GM23248 (cell line): Measurements from ENCODE around the gene CCDC78.

Source experiments
- EZH2 ChIP-seq: fragments of 200-600 bp; sonication (generic); IDR thresholded peaks from 2 replicates; pipeline ENCODE4 v1.6.1; 2018; ENCODE audit warnings: antibody characterized with exemption, mild to moderate bottlenecking; ENCODE audit not compliant: insufficient read depth, poor library complexity, severe bottlenecking
- EZH2phosphoT487 ChIP-seq: fragments of 200-600 bp; sonication (generic); IDR thresholded peaks from 2 replicates; pipeline ENCODE4 v1.6.1; 2018; ENCODE audit warnings: antibody characterized with exemption, moderate library complexity, mild to moderate bottlenecking, low read depth; ENCODE audit not compliant: insufficient read depth

- TF ChIP-seq EZH2 (no peak), EZH2phosphoT487 (no peak)
These were observed 39.6 kb downstream of the CCDC78 start for GRCh38 chr16:686459-687260.
